Left colon (tissue), 2 donors: Measurements from ENCODE around the gene ADSS1. TPM values are rescaled to one million over a fixed set of nuclear protein-coding genes. Genes with fewer than 3 reads are reported as not detected.
"Not testable (repeated sequence)": the region's sequence is repeated elsewhere in the genome, so short reads cannot be mapped to it uniquely, and the experiment has no call there.

Experiments used
- ATAC-seq: fragments of 200-7000 bp; cut with Tn5 transposase; one replicate; pipeline ENCODE4 v1.9.1; 2020; ENCODE audit warnings: mild to moderate bottlenecking, moderate library complexity
- DNase-seq, 2 donors: peaks; one replicate each; pipeline ENCODE4 v3.0.0-alpha.2; 2020
- intact Hi-C, 2 donors: fragments of 100-400 bp; cut with DNase I in 1 of 2; cut with micrococcal nuclease in 1 of 2; formaldehyde crosslinking; loops; one replicate each; pipeline versions ENCODE4 v1.11.2 to v1.14.0; 2022; cut with DNase I, micrococcal nuclease
- total RNA-seq, 2 donors: library from RNA; stranded (reverse); fragmentation: NEBNext Ultra II Directional; extraction: Animal tissue kit (Norgen Biotek cat#: 25700); gene quantifications; one replicate each; pipeline ENCODE4 v1.2.1, GENCODE V29; 2021
- donor health status: DM: no; HTN: no; CAD: no.
- donor health status: DM: yes; HTN: yes; CAD: no.

Gene ADSS1
- total RNA-seq, 2 donors from 2014 or later = 3.3 to 4.4 TPM

DNA sequence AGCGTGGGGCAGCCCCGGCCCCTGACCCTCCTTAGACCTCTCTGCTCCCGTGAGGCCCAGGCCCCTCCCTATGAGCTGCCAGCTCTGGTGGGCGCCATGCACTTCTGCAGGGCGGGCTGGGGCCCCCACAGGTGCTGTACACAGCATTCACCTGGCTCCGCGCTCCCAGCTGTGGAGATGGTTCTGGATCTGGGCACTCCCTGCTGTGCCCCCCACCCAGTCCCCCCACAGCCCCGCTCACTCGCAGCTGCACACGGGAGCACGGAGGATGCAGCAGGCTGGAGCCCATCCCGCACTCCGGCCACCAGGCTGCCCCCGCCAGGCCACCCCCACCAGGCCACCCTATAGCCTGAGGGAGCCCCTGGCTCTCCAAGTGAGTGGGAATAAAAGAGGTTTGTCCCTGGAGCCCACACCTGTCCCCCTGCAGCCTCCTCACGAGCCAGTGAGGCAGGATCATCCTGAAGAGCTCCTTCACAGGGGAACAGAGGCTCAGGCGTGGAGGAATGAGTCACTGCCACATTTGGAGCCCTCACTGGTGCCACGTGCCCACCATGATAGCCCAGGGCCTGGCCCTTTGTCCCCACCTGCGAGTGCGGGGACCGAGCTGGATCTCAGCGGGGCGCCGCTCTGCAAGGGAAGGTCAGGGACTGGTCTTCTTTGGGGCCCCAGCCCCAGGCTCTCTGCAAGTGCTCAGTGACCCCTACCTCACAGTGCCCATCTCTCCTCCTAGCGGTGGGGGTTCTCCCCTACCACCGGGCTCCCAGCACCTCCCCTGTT is 1.9 kb downstream of the ADSS1 start:
- intact Hi-C loops = no loop called here
- ATAC-seq = no peak
- DNase-seq = no peak

DNA sequence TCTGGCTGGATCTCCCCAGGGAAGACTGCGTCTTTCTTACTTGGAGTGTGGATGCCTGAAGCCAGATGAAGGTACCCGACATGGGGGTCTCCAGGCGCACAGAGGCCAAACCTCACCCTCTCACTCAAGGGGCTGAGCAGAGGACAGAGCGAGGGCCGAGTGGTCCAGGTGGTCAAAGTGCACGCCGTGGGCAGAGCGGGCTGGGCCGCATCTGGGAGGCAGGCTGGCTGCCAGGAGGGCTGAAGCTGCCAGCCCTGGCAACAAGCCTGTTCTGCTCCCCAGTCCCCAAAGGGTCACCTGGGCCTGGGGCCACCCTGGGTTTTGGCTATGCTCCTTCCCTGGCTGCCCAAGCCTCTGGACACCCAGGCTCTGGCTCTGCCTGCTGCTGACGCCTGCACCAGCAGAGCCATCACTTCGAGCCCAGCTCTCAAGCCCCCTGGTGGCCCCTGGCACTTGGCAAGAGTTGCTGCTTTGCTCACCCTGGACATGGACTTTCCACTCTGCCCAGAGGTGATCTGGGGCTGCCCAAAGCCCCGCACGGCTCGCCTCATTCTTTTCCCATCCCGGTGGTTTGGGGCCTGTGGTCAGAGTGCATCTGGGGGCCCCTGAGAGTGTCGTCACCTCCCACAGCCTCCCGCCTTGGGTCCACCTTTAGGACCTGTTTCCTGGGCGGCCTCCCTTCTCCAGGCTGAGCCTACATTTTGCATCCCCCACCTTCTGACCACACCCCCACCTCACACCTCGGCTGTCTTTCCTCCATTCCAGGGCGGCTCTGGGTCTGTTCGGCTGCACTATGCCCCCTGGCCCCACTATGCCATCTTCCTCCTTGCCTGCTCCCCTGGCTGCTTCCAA is 2.8 kb downstream of the ADSS1 start:
- DNase-seq (no peak), ATAC-seq (no peak)

DNA sequence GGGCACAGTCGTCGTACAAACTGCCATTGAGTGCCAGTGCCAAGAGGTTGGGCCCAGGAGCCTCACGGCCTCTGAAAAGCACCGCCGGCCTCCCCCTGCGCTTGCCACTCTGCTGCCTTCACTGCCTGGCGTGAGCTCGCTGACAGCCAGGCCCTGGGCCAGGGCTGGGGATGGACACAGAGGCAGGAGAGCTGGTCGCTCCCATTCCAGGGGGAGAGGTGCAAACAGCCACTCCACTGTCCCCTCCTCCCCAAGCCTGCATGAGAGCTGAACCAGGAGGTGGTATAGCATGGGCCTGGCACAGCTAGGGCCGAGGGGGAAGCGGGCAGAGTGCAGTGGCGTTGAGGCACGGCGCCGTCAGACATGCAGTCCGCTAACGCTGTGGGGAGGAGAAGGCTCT is 4.6 kb downstream of the ADSS1 start:
- DNase-seq (no peak), ATAC-seq (no peak)
- intact Hi-C loops = no loop called here

More for the DNA sequence above, 2.8 kb downstream of the ADSS1 start:
- intact Hi-C loops = no loop called here

DNA sequence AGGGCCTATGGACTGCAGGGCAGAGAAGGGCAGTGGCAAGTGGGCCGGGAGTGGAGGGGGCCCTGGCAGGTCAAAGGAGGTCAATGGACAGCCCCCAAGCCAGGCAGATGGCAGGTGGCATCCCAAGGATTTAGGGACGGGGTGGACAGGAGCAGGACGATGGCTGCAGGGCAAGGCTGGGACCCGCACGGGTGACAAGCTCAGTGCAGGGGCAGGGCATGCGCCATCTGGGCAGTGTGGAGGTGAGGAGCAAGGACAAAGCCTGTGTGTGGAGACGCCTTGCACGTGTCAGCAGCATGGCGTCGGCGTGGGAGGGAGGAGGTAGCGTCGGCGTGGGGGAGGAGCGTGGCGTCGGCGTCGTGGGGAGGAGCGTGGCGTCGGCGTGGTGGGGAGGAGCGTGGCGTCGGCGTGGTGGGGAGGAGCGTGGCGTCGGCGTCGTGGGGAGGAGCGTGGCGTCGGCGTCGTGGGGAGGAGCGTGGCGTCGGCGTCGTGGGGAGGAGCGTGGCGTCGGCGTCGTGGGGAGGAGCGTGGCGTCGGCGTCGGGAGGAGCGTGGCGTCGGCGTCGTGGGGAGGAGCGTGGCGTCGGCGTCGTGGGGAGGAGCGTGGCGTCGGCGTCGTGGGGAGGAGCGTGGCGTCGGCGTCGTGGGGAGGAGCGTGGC is 5.3 kb downstream of the ADSS1 start:
- ATAC-seq, intact Hi-C loops, DNase-seq: not testable (repeated sequence)

DNA sequence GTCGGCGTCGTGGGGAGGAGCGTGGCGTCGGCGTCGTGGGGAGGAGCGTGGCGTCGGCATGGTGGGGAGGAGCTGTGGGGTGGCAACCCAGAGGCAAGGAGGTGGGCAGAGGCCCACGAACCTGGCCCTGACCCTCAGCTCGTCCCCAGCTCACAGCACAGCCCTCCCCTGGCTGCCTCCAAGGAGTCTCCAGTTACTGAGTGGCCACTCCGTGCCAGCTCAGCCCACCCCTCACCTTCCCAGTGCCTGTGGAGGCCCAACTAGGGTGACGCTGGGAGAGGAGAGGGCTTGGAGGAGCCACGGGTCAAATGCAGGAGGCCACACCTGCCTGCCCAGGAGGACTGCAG is 5.8 kb downstream of the ADSS1 start:
- intact Hi-C loops = no loop called here
- no peak for DNase-seq
- ATAC-seq = no peak

DNA sequence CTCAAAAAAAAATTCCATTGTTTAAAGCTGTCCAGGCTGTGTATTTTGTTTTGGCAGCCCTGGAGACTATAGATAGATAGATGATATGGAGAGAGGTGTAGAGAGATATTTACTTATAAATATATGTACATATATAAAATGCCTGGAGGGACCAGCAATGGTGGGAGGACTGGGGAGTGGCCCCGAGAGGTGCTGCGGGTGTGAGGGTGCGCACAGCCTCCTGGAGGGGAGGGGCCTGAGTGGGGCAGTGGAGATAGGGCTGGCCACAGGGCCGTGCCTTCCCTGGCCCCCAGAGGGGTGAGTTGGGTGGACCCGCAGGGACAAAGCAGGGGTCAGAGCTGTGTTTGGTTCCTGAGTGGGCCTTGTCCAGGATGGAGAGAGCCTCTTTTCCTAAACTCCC is 6.5 kb downstream of the ADSS1 start:
- ATAC-seq (no peak), DNase-seq (no peak)
- intact Hi-C loops = no loop called here

DNA sequence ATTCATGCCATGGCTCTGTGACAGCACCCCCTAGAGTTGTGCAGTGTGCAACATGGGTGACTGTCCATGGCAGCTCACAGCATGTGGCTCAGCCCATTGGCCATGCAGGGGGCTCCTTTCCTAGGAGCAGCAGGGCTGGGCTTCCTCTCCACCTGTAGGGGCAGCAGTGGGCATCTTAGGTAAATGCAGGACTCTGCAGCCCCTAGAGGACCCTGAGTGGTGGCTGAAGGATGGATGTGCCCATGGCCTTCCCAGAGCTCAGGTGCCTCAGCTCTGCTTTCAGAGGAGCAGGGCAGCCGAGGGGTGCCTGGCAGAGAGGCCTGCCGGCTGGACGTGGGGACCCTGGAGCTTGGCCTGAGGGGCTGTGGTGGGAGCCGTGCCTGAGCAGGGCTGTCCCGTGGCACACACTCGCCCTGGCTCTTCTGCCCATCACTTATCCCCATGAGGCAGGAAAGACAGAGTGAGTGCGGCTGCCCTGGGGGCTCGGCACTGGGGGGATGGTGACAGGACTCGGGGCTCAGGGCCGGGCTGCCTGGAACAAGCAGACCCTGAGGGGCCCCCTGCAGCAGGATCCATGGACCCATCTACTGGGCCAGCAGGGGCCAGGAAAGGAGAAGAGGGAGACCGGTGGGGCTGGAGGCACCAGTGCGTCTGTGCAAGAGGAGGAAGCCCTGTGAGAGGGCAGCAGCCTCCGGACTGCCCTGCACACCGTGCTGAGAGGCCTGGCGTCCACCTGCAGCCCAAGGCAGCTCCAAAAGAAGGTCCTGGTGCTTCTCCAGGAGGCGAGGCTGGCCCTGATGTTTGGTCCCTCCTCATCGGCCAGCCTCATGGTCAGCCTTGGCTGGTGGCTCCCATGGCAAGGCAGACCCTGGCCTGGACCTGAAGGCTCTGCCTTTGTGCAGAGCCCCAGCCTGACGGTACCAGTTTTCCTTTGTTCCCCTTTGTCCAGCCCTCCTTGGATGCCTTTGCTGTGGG is 7.6 kb downstream of the ADSS1 start:
- intact Hi-C loops = no loop called here
- no peak for ATAC-seq
- DNase-seq = no peak

DNA sequence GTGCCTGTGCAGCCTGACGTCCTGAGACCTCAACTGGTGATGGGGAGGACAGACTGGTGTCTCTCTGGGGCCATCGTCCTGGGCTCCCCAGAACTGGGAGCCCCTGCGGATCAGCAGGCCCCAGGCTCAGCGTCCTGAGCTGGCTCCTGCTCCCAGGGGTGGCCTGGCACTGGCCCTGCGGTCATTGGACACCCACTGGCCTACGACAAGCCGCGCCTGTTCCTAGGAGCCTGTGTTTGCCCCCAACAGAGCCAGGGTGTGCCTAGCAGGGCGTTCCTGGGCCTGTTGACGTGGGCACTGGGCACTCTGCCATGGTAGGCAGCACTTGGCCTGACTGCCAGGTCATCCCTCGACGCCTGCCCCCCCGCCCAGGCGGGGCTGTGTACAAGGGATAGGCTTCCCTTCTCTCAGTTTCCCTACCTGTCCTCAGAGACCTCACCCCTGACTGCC is 8.4 kb downstream of the ADSS1 start:
- DNase-seq (peak; percentile 91 to 93), ATAC-seq (peak; percentile 84)
- intact Hi-C loops = no loop called here

DNA sequence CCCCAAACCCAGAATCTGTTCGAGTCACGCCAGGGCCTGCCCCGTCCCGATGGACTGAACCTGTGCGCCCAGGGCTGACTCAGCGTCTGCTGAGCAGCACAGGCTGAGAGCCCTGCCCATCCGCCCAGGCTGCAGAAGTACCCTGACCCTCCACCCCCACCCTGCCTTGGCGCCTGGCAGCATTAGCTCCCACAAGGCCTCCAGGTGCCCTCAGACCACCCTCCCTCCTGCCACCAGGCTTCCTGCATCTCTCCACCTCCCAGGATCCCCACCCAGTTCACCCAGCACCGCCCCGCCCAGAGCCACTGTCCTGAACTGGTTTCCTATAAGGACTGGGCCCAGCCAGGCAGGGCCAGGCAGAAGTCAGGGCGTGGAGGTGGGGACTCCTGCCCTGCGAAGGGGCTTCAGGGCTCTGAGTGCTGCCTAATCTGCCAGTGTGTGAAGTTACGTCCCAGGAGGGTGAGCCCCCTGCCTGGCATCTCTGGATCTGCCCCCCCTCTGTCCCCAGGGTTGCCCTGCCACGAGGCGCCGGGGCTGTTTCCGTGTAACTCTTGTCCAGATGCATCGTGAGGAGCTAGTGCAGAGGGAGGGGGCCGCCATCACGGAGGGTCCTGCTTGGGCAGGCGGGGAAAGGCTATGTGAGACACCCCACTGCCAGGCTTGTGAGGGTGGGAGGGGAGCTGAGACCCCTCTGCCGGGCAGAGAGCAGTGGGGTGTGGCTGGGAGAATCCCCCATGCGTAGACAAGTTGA is 9.1 kb downstream of the ADSS1 start:
- DNase-seq = peak; percentile 82 to 87
- intact Hi-C loops = no loop called here
- ATAC-seq = peak; percentile 80

DNA sequence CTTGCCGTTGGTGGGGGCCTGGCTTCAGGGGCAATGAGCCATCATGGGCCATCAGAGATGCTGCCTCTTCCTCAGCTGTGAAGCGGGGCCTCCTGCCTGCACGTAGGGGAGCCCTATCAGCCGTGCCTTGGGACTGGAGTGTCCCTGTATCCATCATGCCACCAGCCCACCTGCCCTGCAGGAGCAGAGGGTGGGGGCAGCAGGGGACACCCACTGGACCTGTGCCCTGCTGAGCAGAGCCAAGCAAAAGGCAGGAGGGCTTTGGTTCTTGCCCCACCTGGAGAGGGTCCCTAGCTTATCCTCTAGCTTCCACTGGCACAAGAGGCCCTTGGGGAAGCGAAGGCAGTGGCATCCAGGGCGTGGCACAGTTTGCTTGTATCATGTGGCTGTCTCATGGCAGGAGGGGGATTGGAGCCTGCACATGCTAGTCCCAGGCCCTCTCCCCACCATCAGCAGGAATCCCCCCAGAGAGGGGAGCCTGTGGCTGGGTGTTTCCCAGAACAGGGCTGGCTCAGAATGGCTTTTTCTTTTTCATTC is 10.1 kb downstream of the ADSS1 start:
- ATAC-seq (no peak), DNase-seq (no peak)
- intact Hi-C loops = no loop called here

DNA sequence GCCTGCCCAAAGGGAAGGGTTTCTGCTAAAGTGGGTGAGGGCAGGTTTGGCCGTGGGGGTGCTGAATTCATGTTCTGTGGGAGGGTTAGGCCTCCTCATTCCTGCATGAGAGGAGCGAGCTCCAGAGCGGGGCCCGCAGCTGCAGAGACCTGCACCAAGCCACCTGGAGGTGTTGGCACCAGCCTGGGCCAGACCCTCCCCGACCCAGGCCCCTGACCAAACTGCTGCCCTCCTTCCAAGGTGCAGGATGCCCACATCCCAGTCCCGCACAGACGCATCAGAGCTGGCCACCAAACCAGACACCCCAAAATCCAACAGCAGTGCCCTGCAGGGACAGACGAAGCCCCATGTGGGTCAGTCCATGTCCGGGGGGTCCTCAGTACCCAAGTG is 10.6 kb downstream of the ADSS1 start:
- DNase-seq = no peak
- no peak for ATAC-seq
- intact Hi-C loops = no loop called here

DNA sequence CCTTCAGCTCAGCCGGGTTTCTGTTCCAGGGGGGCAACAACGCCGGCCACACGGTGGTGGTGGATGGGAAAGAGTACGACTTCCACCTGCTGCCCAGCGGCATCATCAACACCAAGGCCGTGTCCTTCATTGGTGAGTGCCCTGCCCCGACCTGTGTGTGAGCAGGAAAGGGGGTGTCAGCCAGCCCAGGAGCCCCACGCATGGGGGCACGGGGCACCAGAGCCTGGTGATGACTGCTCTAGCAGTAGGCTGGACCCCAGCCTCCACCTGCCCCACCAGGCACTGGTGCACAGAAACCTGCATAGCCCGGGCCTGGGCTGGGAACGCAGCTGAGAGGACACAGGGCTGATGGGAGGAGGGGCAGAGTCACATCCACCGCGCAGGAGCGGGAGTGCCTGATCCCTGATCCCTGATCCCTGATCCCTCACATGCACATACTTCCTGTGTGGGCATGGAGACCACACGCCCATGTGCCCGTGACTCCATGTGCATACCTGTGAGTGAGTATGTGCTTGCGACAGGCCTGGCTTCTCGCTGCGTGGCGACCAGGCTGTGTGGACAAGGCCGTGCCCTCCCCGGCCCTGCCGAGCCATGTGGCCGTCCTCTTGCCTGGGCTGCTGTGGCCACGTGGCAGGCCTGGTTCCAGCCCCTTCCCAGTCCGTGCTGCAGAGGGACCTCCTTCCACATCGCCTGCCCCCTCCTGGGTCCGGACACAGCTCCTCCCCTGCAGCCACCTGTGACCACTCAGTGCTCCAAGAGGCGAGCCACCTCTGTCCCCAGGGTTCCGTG is 11.2 kb downstream of the ADSS1 start:
- DNase-seq (no peak), ATAC-seq (no peak)
- intact Hi-C loops = no loop called here

DNA sequence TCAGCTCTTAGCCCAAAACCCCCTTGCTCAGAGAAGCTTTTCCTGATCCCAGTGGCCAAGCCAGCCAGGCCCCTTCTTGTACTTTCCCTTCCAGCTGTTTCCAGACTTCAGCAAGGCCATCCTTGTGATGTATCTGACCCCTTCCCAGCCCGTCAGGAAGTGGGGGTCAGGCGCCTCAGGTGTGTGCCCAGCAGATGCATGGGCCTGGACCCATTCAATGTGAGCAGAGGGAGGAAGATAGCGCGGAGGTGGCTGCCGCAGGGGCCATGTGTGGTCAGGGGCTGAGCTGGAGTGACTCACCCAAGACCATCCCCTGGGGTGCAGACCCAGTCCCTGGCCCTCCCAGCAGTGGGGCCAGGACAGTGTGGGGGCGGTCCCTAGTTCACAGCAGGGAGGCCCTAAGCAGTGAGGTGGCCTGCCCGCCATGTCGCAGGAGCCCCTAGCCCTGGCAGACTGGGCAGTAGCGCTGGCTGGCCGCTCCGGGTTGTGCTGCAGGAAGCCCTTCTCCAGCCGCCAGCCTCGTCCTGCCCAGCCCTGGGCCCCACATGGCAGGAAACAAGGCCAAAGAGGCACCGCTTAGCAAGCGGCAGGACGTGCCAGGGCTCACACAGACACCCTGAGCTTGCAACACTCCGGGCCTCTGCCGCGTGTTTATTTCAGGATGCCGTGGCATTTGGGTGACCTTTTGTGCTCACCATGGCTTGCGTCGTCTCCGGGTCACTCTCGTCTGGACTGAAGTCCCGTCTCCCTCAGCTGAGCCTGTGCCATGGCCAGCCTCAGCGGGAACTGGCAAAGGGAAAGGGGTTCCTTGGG is 12.0 kb downstream of the ADSS1 start:
- intact Hi-C loops = no loop called here
- DNase-seq = peak in 1 of 2 donors; percentile 53
- no peak for ATAC-seq

DNA sequence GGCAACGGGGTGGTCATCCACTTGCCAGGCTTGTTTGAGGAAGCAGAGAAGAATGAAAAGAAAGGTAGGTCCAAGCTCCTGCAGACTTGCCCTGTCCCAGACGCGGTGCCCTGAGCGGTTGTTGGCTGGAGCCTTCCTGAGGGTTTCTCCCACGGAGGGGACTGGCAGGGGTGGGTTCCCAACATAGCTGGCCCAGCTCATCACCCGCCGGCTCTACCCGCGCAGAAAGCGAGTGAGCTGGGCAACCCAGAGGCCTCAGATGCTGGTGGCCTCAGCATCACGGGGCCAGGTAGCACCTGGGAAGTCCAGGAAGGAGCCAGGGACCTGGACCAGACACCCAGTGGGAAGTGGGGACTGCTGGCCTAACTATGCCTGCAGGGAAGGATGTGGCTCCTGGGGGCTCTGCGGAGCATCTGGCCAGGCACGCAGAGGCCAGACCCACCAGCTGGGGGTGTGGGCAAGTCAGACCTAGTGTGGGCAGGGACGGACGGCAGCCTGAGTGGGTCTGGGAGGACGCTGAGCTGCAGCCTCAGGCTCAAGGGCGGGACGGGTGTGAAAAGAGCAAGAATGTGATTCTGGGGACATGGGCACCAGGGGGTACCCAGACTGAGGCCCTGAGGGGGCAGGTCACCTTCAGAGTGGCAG is 14.5 kb downstream of the ADSS1 start:
- intact Hi-C loops = no loop called here
- DNase-seq = no peak
- no peak for ATAC-seq

DNA sequence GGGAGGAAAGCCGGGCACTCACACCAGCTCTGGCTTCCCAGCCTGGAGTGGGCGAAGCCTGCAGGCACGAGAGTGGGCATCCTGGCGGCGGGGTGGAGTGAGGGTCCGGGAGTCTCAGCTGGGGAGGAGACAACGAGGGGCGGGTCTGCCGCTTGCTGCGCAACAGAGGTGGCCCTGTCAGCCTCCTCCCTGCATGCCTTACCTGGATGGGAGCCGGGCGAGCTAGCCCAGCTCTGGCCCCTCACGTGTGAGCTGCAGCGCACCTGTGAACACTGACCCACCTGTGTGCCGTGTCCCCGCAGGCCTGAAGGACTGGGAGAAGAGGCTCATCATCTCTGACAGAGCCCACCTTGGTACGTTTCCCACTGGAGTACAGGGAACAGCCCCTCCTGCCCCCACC is 15.0 kb downstream of the ADSS1 start:
- DNase-seq = no peak
- intact Hi-C loops = no loop called here

More for the DNA sequence above, 15.0 kb downstream of the ADSS1 start:
- ATAC-seq = no peak
